ENCODE data around the gene TMOD1.
"Not testable (repeated sequence)": the region's sequence is repeated elsewhere in the genome, so short reads cannot be mapped to it uniquely, and the experiment has no call there.

TMOD1 gene

GRCh38 chr9:97564291-97565175 is 63.1 kb downstream of the TMOD1 start:
- no peak for FAIRE-seq
- no peak for DNase-seq (ENCODE audit: insufficient read length)

GRCh38 chr9:97565262-97565661 is 63.8 kb downstream of the TMOD1 start:
- DNase-seq (ENCODE audit: insufficient read length) (no peak), FAIRE-seq (no peak)
- TF ChIP-seq POLR2A (IDR thresholded peaks at IDR 0.05; ENCODE audit: low read depth, low read length): no peak

More at GRCh38 chr9:97564291-97565175, 63.1 kb downstream of the TMOD1 start:
- no peak for TF ChIP-seq POLR2AphosphoS5 (IDR thresholded peaks at IDR 0.05; ENCODE audit: low read depth, low read length)
- no peak for TF ChIP-seq POLR2A (IDR thresholded peaks at IDR 0.05; ENCODE audit: low read depth, low read length)
- no peak for TF ChIP-seq TAF1 (IDR thresholded peaks at IDR 0.05; ENCODE audit: borderline replicate concordance, low read depth, low read length)

GRCh38 chr9:97567182-97567893 is 65.9 kb downstream of the TMOD1 start:
- no peak for TF ChIP-seq TAF1 (IDR thresholded peaks at IDR 0.05; ENCODE audit: borderline replicate concordance, low read depth, low read length)
- no peak for TF ChIP-seq POLR2A (IDR thresholded peaks at IDR 0.05; ENCODE audit: low read depth, low read length)
- TF ChIP-seq POLR2AphosphoS5 (IDR thresholded peaks at IDR 0.05; ENCODE audit: low read depth, low read length): no peak
- no peak for FAIRE-seq
- DNase-seq (ENCODE audit: insufficient read length): no peak

GRCh38 chr9:97567894-97568202 is 66.4 kb downstream of the TMOD1 start:
- no peak for FAIRE-seq

GRCh38 chr9:97568461-97569275 is 67.2 kb downstream of the TMOD1 start:
- TF ChIP-seq POLR2A (IDR thresholded peaks at IDR 0.05; ENCODE audit: low read depth, low read length): no peak
- no peak for TF ChIP-seq TAF1 (IDR thresholded peaks at IDR 0.05; ENCODE audit: borderline replicate concordance, low read depth, low read length)
- no peak for TF ChIP-seq POLR2AphosphoS5 (IDR thresholded peaks at IDR 0.05; ENCODE audit: low read depth, low read length)

More at GRCh38 chr9:97567894-97568202, 66.4 kb downstream of the TMOD1 start:
- no peak for TF ChIP-seq POLR2A (IDR thresholded peaks at IDR 0.05; ENCODE audit: low read depth, low read length)
- TF ChIP-seq POLR2AphosphoS5 (IDR thresholded peaks at IDR 0.05; ENCODE audit: low read depth, low read length): no peak
- TF ChIP-seq TAF1 (IDR thresholded peaks at IDR 0.05; ENCODE audit: borderline replicate concordance, low read depth, low read length): no peak
- no peak for DNase-seq (ENCODE audit: insufficient read length)

GRCh38 chr9:97570899-97571298 is 69.4 kb downstream of the TMOD1 start:
- FAIRE-seq (no peak), DNase-seq (ENCODE audit: insufficient read length) (no peak)
- TF ChIP-seq TAF1 (IDR thresholded peaks at IDR 0.05; ENCODE audit: borderline replicate concordance, low read depth, low read length) (no peak), POLR2AphosphoS5 (IDR thresholded peaks at IDR 0.05; ENCODE audit: low read depth, low read length) (no peak), POLR2A (IDR thresholded peaks at IDR 0.05; ENCODE audit: low read depth, low read length) (no peak)

More at GRCh38 chr9:97568461-97569275, 67.2 kb downstream of the TMOD1 start:
- DNase-seq (ENCODE audit: insufficient read length): no peak
- FAIRE-seq: no peak

GRCh38 chr9:97571664-97572063 is 70.2 kb downstream of the TMOD1 start:
- FAIRE-seq: no peak
- DNase-seq (ENCODE audit: insufficient read length): no peak
- TF ChIP-seq POLR2A (IDR thresholded peaks at IDR 0.05; ENCODE audit: low read depth, low read length) (no peak), POLR2AphosphoS5 (IDR thresholded peaks at IDR 0.05; ENCODE audit: low read depth, low read length) (no peak), TAF1 (IDR thresholded peaks at IDR 0.05; ENCODE audit: borderline replicate concordance, low read depth, low read length) (no peak)

GRCh38 chr9:97572196-97572891 is 70.9 kb downstream of the TMOD1 start:
- FAIRE-seq (no peak), DNase-seq (ENCODE audit: insufficient read length) (no peak)
- no peak for TF ChIP-seq POLR2A (IDR thresholded peaks at IDR 0.05; ENCODE audit: low read depth, low read length)
- TF ChIP-seq POLR2AphosphoS5 (IDR thresholded peaks at IDR 0.05; ENCODE audit: low read depth, low read length): no peak
- TF ChIP-seq TAF1 (IDR thresholded peaks at IDR 0.05; ENCODE audit: borderline replicate concordance, low read depth, low read length): no peak

- TF ChIP-seq POLR2AphosphoS5 (IDR thresholded peaks at IDR 0.05; ENCODE audit: low read depth, low read length): no peak
- no peak for TF ChIP-seq POLR2A (IDR thresholded peaks at IDR 0.05; ENCODE audit: low read depth, low read length)
- TF ChIP-seq TAF1 (IDR thresholded peaks at IDR 0.05; ENCODE audit: borderline replicate concordance, low read depth, low read length): no peak
These were observed 71.5 kb downstream of the TMOD1 start for GRCh38 chr9:97572892-97573365.

GRCh38 chr9:97573482-97574073 is 72.1 kb downstream of the TMOD1 start:
- TF ChIP-seq POLR2AphosphoS5 (IDR thresholded peaks at IDR 0.05; ENCODE audit: low read depth, low read length) (no peak), TAF1 (IDR thresholded peaks at IDR 0.05; ENCODE audit: borderline replicate concordance, low read depth, low read length) (no peak), POLR2A (IDR thresholded peaks at IDR 0.05; ENCODE audit: low read depth, low read length) (no peak)
- FAIRE-seq (no peak), DNase-seq (ENCODE audit: insufficient read length) (no peak)

More at GRCh38 chr9:97572892-97573365, 71.5 kb downstream of the TMOD1 start:
- DNase-seq (ENCODE audit: insufficient read length) (no peak), FAIRE-seq (no peak)

- not testable (repeated sequence) for DNase-seq (ENCODE audit: insufficient read length); FAIRE-seq
These were observed 72.7 kb downstream of the TMOD1 start for GRCh38 chr9:97574101-97574571.

GRCh38 chr9:97574921-97575672 is 73.6 kb downstream of the TMOD1 start:
- DNase-seq (ENCODE audit: insufficient read length); FAIRE-seq: not testable (repeated sequence)
